RWPE2 (cell line): ENCODE measurements around the gene CACNA2D3.

Experiments used
- ATAC-seq: fragments of 200-7000 bp; cut with Tn5 transposase; 3 replicates; pipeline ENCODE4 v1.9.1; 2021; ENCODE audit warnings: low read depth
- DNase-seq: peaks from one replicate; pipeline ENCODE4 v3.0.0-alpha.2; 2020; ENCODE audit warnings: low spot score
- H3K27ac ChIP-seq: fragments of 450-650 bp; 2 replicates; pipeline ENCODE4 v1.5.1; 2017; ENCODE audit warnings: mild to moderate bottlenecking; ENCODE audit not compliant: poor library complexity, severe bottlenecking
- H3K27me3 ChIP-seq: fragments of 250-450 bp; sonication (Bioruptor Pico); 2 replicates; pipeline ENCODE4 v1.5.1; 2021; ENCODE audit warnings: mild to moderate bottlenecking, moderate library complexity; ENCODE audit not compliant: insufficient read depth, poor library complexity, severe bottlenecking
- H3K36me3 ChIP-seq: fragments of 250-450 bp; sonication (Bioruptor Pico); 2 replicates; pipeline ENCODE4 v1.5.1; 2020; ENCODE audit warnings: low read depth, mild to moderate bottlenecking, moderate library complexity
- H3K4me1 ChIP-seq: fragments of 250-450 bp; sonication (Bioruptor Pico); 2 replicates; pipeline ENCODE4 v1.5.1; 2021; ENCODE audit warnings: mild to moderate bottlenecking, moderate library complexity; ENCODE audit not compliant: insufficient read depth, poor library complexity, severe bottlenecking
- H3K4me3 ChIP-seq: fragments of 250-450 bp; sonication (Bioruptor Pico); 2 replicates; pipeline ENCODE4 v1.5.1; 2021; ENCODE audit warnings: mild to moderate bottlenecking, moderate library complexity; ENCODE audit not compliant: severe bottlenecking
- H3K9me3 ChIP-seq: fragments of 250-450 bp; sonication (Bioruptor Pico); 2 replicates; pipeline ENCODE4 v1.5.1; 2021; ENCODE audit warnings: mild to moderate bottlenecking, moderate library complexity; ENCODE audit not compliant: severe bottlenecking
- TF ChIP-seq, protein P1 (sequence below): fragments of 450-650 bp; IDR thresholded peaks from one replicate; pipeline ENCODE4 v1.5.1; 2017; ENCODE audit warnings: mild to moderate bottlenecking, moderate library complexity; ENCODE audit not compliant: poor library complexity, severe bottlenecking

Gene CACNA2D3

DNA sequence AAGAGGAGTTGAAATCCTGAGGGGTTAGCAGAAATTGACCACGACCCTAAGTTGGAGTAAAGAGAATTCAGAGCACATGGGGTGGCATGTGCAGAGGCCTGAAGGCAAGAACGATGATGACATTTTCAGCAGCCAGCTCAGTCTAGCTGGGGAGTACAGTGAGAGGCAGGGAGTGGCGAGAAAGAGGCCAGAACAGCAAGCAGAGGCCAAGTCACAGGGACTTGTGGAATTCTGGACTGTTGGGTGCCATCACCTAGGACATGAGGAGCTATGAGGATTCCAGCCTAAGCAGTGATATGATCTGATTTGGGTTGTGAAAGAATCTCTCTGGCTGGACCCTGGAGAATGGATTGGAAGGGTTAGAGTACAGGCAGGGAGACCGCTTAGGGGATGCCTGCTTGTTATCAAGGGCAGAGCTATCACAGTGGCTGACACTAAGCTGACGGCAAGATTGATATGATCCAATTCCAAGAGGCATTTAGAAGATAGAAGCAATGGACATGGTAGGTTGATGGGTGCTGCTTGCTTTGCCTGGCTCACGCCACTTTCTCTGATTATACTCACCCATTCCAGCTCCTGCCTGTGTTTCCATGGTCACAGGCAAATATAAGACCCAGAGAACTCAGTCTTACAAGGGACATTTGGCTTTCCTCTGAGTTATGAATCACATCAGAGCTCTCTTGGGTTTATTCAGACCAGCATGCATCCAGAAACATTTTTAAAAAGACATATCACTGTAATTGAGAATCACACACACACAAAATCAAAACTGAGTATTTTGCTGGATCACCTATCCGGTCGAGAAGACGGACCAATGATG, 739.1 kb downstream of the CACNA2D3 start:
- no peak overlapping the region for H3K4me3 ChIP-seq
- ATAC-seq (no peak), DNase-seq (no peak)
- H3K27ac ChIP-seq, result no peak overlapping the region
- H3K27me3 ChIP-seq, result no peaks in the 10 kb centered on the region
- H3K9me3 ChIP-seq, result no peaks in the 10 kb centered on the region
- peaks cover 12% of the 10 kb centered on the region for H3K4me1 ChIP-seq
- TF ChIP-seq, protein P1, sequence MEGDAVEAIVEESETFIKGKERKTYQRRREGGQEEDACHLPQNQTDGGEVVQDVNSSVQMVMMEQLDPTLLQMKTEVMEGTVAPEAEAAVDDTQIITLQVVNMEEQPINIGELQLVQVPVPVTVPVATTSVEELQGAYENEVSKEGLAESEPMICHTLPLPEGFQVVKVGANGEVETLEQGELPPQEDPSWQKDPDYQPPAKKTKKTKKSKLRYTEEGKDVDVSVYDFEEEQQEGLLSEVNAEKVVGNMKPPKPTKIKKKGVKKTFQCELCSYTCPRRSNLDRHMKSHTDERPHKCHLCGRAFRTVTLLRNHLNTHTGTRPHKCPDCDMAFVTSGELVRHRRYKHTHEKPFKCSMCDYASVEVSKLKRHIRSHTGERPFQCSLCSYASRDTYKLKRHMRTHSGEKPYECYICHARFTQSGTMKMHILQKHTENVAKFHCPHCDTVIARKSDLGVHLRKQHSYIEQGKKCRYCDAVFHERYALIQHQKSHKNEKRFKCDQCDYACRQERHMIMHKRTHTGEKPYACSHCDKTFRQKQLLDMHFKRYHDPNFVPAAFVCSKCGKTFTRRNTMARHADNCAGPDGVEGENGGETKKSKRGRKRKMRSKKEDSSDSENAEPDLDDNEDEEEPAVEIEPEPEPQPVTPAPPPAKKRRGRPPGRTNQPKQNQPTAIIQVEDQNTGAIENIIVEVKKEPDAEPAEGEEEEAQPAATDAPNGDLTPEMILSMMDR, result no peak
- no peaks in the 10 kb centered on the region for H3K36me3 ChIP-seq

DNA sequence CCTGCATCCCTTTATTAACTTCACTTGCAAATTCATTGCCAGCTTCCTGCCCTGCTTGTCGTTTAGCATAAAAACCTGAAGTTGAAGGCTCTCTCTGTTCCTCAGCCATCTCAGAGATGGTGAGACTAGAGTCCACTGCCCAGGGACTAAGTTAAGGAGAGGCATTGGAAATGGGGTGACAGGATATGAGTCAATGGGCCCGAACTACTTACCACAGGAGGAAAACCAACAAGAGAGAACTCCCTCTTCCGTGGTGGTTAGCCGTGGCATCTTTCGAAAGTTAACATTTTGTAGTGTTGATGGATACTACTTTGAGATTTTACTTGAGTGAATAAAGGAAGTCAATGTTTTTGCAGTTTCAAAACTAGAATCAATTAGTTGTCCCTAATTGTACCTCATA, 740.2 kb downstream of the CACNA2D3 start:
- DNase-seq (no peak), ATAC-seq (no peak)
- Histone ChIP-seq H3K4me1 (peaks cover 10% of the 10 kb centered on the region), H3K36me3 (no peaks in the 10 kb centered on the region), H3K27ac (no peak overlapping the region), H3K27me3 (no peaks in the 10 kb centered on the region), H3K9me3 (no peaks in the 10 kb centered on the region), H3K4me3 (no peak overlapping the region)
- TF ChIP-seq, protein P1, result no peak

DNA sequence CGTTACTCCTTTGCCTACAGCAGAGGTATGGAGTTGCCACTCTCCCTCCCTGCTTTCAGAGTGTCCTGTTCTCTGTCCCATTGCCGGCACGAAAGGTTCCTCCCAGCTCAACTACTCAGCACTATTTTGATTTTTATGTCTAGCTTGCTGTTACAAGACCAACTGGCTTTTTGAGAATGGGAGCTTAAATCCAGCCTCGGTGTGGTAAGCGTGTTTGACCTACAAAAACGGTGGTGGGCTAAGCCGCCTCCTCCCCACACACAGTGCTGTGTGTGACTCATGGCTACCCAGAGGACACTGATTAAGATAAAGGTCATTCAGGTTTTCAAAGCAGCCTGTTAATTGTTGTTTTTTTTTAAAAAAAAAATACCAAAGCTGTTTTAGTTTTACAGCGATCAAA, 741.0 kb downstream of the CACNA2D3 start:
- H3K4me3 ChIP-seq, result no peak overlapping the region
- H3K27ac ChIP-seq, result no peak overlapping the region
- ATAC-seq (no peak), DNase-seq (no peak)
- TF ChIP-seq, protein P1, result no peak
- H3K9me3 ChIP-seq, result no peaks in the 10 kb centered on the region
- H3K36me3 ChIP-seq, result no peaks in the 10 kb centered on the region
- no peaks in the 10 kb centered on the region for H3K27me3 ChIP-seq
- peaks cover 7% of the 10 kb centered on the region for H3K4me1 ChIP-seq

DNA sequence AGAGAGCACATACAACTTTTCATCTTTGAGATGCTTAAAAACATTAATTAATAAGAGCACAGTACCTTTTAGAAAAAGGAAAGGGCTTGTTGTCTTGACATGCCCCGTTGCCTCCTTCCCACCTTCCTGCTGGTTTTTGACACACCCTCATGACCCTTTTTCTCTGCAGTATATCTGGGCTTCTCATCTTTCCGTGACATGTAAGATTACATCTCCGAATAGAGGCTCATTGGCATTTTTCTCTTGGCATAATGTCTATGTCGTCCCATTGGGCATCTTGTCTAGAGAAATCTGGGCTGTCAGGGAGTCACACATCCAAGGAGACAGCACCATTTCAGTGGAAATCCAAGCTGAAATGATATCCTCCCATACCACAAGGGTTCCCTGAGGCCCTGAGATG, 741.4 kb downstream of the CACNA2D3 start:
- ATAC-seq (no peak), DNase-seq (no peak)
- Histone ChIP-seq H3K27me3 (no peaks in the 10 kb centered on the region), H3K36me3 (no peaks in the 10 kb centered on the region), H3K27ac (no peak overlapping the region), H3K4me3 (no peak overlapping the region), H3K9me3 (no peaks in the 10 kb centered on the region), H3K4me1 (peaks cover 7% of the 10 kb centered on the region)
- TF ChIP-seq, protein P1, result no peak

DNA sequence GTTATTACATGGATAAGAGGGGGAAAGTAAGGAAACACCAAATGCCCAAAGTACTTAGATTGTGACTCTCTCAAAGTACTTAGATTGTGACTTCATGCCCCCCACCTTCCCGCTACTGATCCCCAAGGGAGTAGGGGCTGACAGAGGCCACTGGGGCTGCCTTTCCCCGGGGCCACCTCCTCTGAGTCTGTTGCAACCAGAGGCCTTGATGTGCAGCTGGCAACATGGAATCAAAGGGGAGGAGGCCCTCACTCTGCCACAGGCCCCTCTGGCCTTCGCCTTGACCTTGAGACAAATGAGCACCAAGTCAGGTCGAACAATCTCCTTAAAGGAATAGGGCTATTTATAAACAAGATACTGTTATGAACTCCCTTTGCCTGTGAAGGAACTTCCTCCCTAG, 743.0 kb downstream of the CACNA2D3 start:
- Histone ChIP-seq H3K9me3 (no peaks in the 10 kb centered on the region), H3K27ac (no peak overlapping the region), H3K36me3 (no peaks in the 10 kb centered on the region), H3K4me1 (no peaks in the 10 kb centered on the region), H3K4me3 (no peak overlapping the region), H3K27me3 (no peaks in the 10 kb centered on the region)
- ATAC-seq, result no peak
- TF ChIP-seq, protein P1, result no peak
- no peak for DNase-seq
